WTC11 (cell line): ENCODE results near the gene DUOX1. TPM values are rescaled to one million over a fixed set of nuclear protein-coding genes. Genes with fewer than 3 reads are reported as not detected.

Source experiments
- ATAC-seq: fragments of 200-7000 bp; cut with Tn5 transposase; 2 replicates; pipeline ENCODE4 v1.10.0; 2021; ENCODE audit warnings: mild to moderate bottlenecking, moderate library complexity
- CTCF ChIA-PET: fragments of 300-600 bp; sonication (Branson Sonifier 250); formaldehyde crosslinking; loops from one replicate; lab custom pipeline; 2021; ENCODE audit warnings: antibody characterized with exemption; lab: Charles Lee
- POLR2A ChIA-PET: fragments of 350-600 bp; sonication (Branson Sonifier 250); formaldehyde crosslinking; loops from one replicate; lab custom pipeline; 2021; ENCODE audit warnings: antibody characterized with exemption; lab: Charles Lee
- DNase-seq: peaks from one replicate; pipeline ENCODE4 v3.0.0; 2021; ENCODE audit warnings: low spot score
- H3K27ac Mint-ChIP-seq: 2 replicates; pipeline ENCODE4 v1.8.0; 2021; ENCODE audit warnings: mixed read lengths
- H3K27me3 Mint-ChIP-seq: 2 replicates; pipeline ENCODE4 v1.8.0; 2021; ENCODE audit warnings: low read depth, mild to moderate bottlenecking, moderate library complexity, mixed read lengths
- H3K36me3 Mint-ChIP-seq: 2 replicates; pipeline ENCODE4 v1.8.0; 2021; ENCODE audit warnings: mixed read lengths
- H3K4me1 Mint-ChIP-seq: 2 replicates; pipeline ENCODE4 v1.8.0; 2022; ENCODE audit warnings: mixed read lengths
- H3K4me3 Mint-ChIP-seq: 2 replicates; pipeline ENCODE4 v1.8.0; 2021; ENCODE audit warnings: mild to moderate bottlenecking, moderate library complexity, mixed read lengths
- H3K9me3 Mint-ChIP-seq: 2 replicates; pipeline ENCODE4 v1.8.0; 2021; ENCODE audit warnings: mixed read lengths
- AFF4 ChIP-seq: sonication (generic); formaldehyde crosslinking; IDR thresholded peaks from 2 replicates; pipeline ENCODE4 v1.8.1; 2023; ENCODE audit warnings: mild to moderate bottlenecking, missing genetic modification reagents, borderline replicate concordance
- ATF1 ChIP-seq: sonication (generic); formaldehyde crosslinking; IDR thresholded peaks from 2 replicates; pipeline ENCODE4 v1.8.1; 2023; ENCODE audit warnings: mild to moderate bottlenecking, moderate library complexity, missing genetic modification reagents
- CTCF ChIP-seq: fragments of 200-600 bp; IDR thresholded peaks from 2 replicates; pipeline ENCODE4 v1.8.0; 2022; ENCODE audit warnings: antibody characterized with exemption
- FOXP4 ChIP-seq: sonication (generic); formaldehyde crosslinking; IDR thresholded peaks from 2 replicates; pipeline ENCODE4 v1.8.0; 2022; ENCODE audit warnings: mild to moderate bottlenecking, missing genetic modification reagents
- GABPB1 ChIP-seq: sonication (generic); formaldehyde crosslinking; IDR thresholded peaks from 2 replicates; pipeline ENCODE4 v1.8.1; 2023; ENCODE audit warnings: mild to moderate bottlenecking, missing genetic modification reagents
- KAT7 ChIP-seq: sonication (generic); formaldehyde crosslinking; IDR thresholded peaks from 2 replicates; pipeline ENCODE4 v1.8.1; 2023; ENCODE audit warnings: missing genetic modification reagents, mild to moderate bottlenecking, borderline replicate concordance
- MAX ChIP-seq: sonication (generic); formaldehyde crosslinking; IDR thresholded peaks from 2 replicates; pipeline ENCODE4 v1.8.0; 2022; ENCODE audit warnings: mild to moderate bottlenecking, missing genetic modification reagents
- NFATC4 ChIP-seq: fragments of 250-450 bp; sonication (Bioruptor Pico); IDR thresholded peaks from 2 replicates; pipeline ENCODE4 v1.9.0; 2021; ENCODE audit warnings: mild to moderate bottlenecking
- NFYB ChIP-seq: sonication (generic); formaldehyde crosslinking; conservative IDR thresholded peaks from 2 replicates; pipeline ENCODE4 v1.8.0; 2022; ENCODE audit warnings: low read depth, missing genetic modification reagents
- PRRX2 ChIP-seq: fragments of 250-450 bp; sonication (Bioruptor Pico); IDR thresholded peaks from 2 replicates; pipeline ENCODE4 v1.8.0; 2021; ENCODE audit warnings: mild to moderate bottlenecking
- ZNF138 ChIP-seq: sonication (generic); formaldehyde crosslinking; conservative IDR thresholded peaks from 2 replicates; pipeline ENCODE4 v1.8.1; 2022; ENCODE audit warnings: mild to moderate bottlenecking, moderate library complexity, missing genetic modification reagents
- ZNF219 ChIP-seq: sonication (generic); formaldehyde crosslinking; IDR thresholded peaks from 2 replicates; pipeline ENCODE4 v1.8.0; 2023; ENCODE audit warnings: missing genetic modification reagents, mild to moderate bottlenecking, borderline replicate concordance
- ZNF423 ChIP-seq: fragments of 250-450 bp; sonication (Bioruptor Pico); IDR thresholded peaks from 2 replicates; pipeline ENCODE4 v2.1.2; 2022; ENCODE audit warnings: mild to moderate bottlenecking, moderate library complexity
- ZNF512 ChIP-seq: sonication (generic); formaldehyde crosslinking; IDR thresholded peaks from 2 replicates; pipeline ENCODE4 v1.8.1; 2022; ENCODE audit warnings: missing genetic modification reagents, borderline replicate concordance
- total RNA-seq: library from RNA; stranded (reverse); gene quantifications from 3 replicates; pipeline ENCODE4 v1.2.3, GENCODE V29; 2021

The DUOX1 gene
- total RNA-seq, 1 experiment from 2014 or later = 1.3 TPM

GRCh38 chr15:45116482-45117307 lies 13.1 kb upstream of the DUOX1 start:
- ChIA-PET CTCF (interaction anchor here (0.5 to 8.3 kb wide), 4 partner anchors 10 to 81 kb away, joined by 3 to 231 read pairs (median 5); partner anchors contain the start of genes DUOX1 and DUOXA1), POLR2A (interaction anchor here (1.3 kb wide), 1 partner anchor 19 kb away, joined by 5 read pairs; no protein-coding TSS in a partner anchor)
- ATAC-seq (no peak), DNase-seq (peak; percentile 39)
- Mint-ChIP-seq H3K9me3 (no peaks in the 10 kb centered on the region), H3K27ac (no peak overlapping the region), H3K4me1 (peaks cover 41% of the 10 kb centered on the region), H3K27me3 (peaks cover 97% of the 10 kb centered on the region), H3K36me3 (no peaks in the 10 kb centered on the region), H3K4me3 (peak overlapping the region; percentile 64)
- TF ChIP-seq NFYB (CRISPR knock-in tag) = 0 out of 2 replicates have a peak, but pooled peaks have one; percentile 16
- no peak for TF ChIP-seq ATF1 (CRISPR knock-in tag)
- 0 out of 2 replicates have a peak, but pooled peaks have one; percentile 25 for TF ChIP-seq FOXP4
- peak; percentile 64; the same call in 1 of the 2 replicates for TF ChIP-seq ZNF423 (CRISPR knock-in tag)

GRCh38 chr15:45117308-45118130 lies 12.3 kb upstream of the DUOX1 start:
- CTCF ChIA-PET = interaction anchor here (0.6 to 8.3 kb wide), 64 partner anchors 9 to 883 kb away, joined by 3 to 231 read pairs (median 6); partner anchors contain the start of genes DUOX1, DUOXA1, SHF and SLC28A2
- TF ChIP-seq NFATC4 (CRISPR knock-in tag) (no peak), GABPB1 (CRISPR knock-in tag) (no peak), MAX (CRISPR knock-in tag) (0 out of 2 replicates have a peak, but pooled peaks have one; percentile 17), AFF4 (no peak)
- peaks cover 97% of the 10 kb centered on the region for H3K27me3 Mint-ChIP-seq
- H3K9me3 Mint-ChIP-seq = no peaks in the 10 kb centered on the region
- peak overlapping the region; percentile 64 for H3K4me3 Mint-ChIP-seq
- ATAC-seq (peak; percentile 6), DNase-seq (no peak)
- POLR2A ChIA-PET = interaction anchor here (0.7 kb wide), 1 partner anchor 17 kb away, joined by 3 read pairs; no protein-coding TSS in a partner anchor
- H3K4me1 Mint-ChIP-seq = peaks cover 32% of the 10 kb centered on the region
- no peaks in the 10 kb centered on the region for H3K36me3 Mint-ChIP-seq
- no peak overlapping the region for H3K27ac Mint-ChIP-seq

- H3K4me1 Mint-ChIP-seq = peaks cover 30% of the 10 kb centered on the region
- H3K9me3 Mint-ChIP-seq = no peaks in the 10 kb centered on the region
- ChIA-PET CTCF (interaction anchor here (0.6 to 8.3 kb wide), 70 partner anchors 9 to 884 kb away, joined by 3 to 231 read pairs (median 5); partner anchors contain the start of genes DUOX1, DUOXA1, SHF and SLC28A2), POLR2A (interaction anchor here (0.6 to 0.7 kb wide), 3 partner anchors 17 to 95 kb away, joined by 3 to 5 read pairs (median 3); partner anchors contain the start of gene SORD)
- peaks cover 97% of the 10 kb centered on the region for H3K27me3 Mint-ChIP-seq
- peak overlapping the region; percentile 64 for H3K4me3 Mint-ChIP-seq
- H3K27ac Mint-ChIP-seq = no peak overlapping the region
- ATAC-seq (peak; percentile 92), DNase-seq (peak; percentile 93)
- H3K36me3 Mint-ChIP-seq = no peaks in the 10 kb centered on the region
- TF ChIP-seq KAT7 (CRISPR knock-in tag) (no peak), PRRX2 (CRISPR knock-in tag) (no peak), ZNF138 (CRISPR knock-in tag) (no peak), ZNF219 (CRISPR knock-in tag) (no peak), ZNF512 (no peak), CTCF (peak; percentile 86)
Measured at GRCh38 chr15:45118131-45118588, 11.6 kb upstream of the DUOX1 start.
